GM23338 (cell line): ENCODE results near the gene SGCG. TPM values are rescaled to one million over a fixed set of nuclear protein-coding genes. Genes with fewer than 3 reads are reported as not detected.

Source experiments
- ATAC-seq: fragments of 200-7000 bp; cut with Tn5 transposase; 3 replicates; pipeline ENCODE4 v1.9.1; 2020
- DNase-seq: peaks from one replicate; pipeline ENCODE4 v3.0.0-alpha.2; 2015; ENCODE audit warnings: low spot score
- H2AFZ ChIP-seq: fragments of 200-600 bp; sonication (generic); 2 replicates; pipeline ENCODE4 v1.8.0; 2016; ENCODE audit warnings: antibody characterized with exemption, mild to moderate bottlenecking, moderate library complexity
- H3F3A ChIP-seq: fragments of 200-600 bp; sonication (generic); replicated peaks from 2 replicates; pipeline ENCODE4 v1.8.0; 2017; ENCODE audit warnings: antibody characterized with exemption, mixed run types, low read depth
- H3K27ac ChIP-seq: fragments of 200-600 bp; sonication (generic); 2 replicates; pipeline ENCODE4 v1.6.1; 2016; ENCODE audit warnings: low read depth
- H3K27me3 ChIP-seq: fragments of 200-600 bp; sonication (generic); 2 replicates; pipeline ENCODE4 v1.8.0; 2016; ENCODE audit warnings: mild to moderate bottlenecking, mixed run types, moderate library complexity; ENCODE audit not compliant: insufficient read depth
- H3K36me3 ChIP-seq: fragments of 200-600 bp; sonication (generic); 2 replicates; pipeline ENCODE4 v1.8.0; 2016; ENCODE audit warnings: mild to moderate bottlenecking; ENCODE audit not compliant: insufficient read depth
- H3K4me1 ChIP-seq: fragments of 200-600 bp; sonication (generic); 2 replicates; pipeline ENCODE4 v1.8.0; 2016; ENCODE audit warnings: mild to moderate bottlenecking, moderate library complexity; ENCODE audit not compliant: insufficient read depth
- H3K4me2 ChIP-seq: fragments of 200-600 bp; sonication (generic); 2 replicates; pipeline ENCODE4 v1.7.1; 2017; ENCODE audit warnings: mixed run types
- H3K4me3 ChIP-seq: fragments of 200-600 bp; sonication (generic); 2 replicates; pipeline ENCODE4 v1.6.1; 2016; ENCODE audit warnings: mixed run types
- H3K79me2 ChIP-seq: fragments of 200-600 bp; sonication (generic); replicated peaks from 2 replicates; pipeline ENCODE4 v1.8.0; 2017; ENCODE audit warnings: mild to moderate bottlenecking; ENCODE audit not compliant: insufficient read depth
- H3K9me2 ChIP-seq: fragments of 200-600 bp; sonication (generic); 2 replicates; pipeline ENCODE4 v1.8.0; 2017; ENCODE audit not compliant: insufficient read depth
- H4K20me1 ChIP-seq: fragments of 200-600 bp; sonication (generic); replicated peaks from 2 replicates; pipeline ENCODE4 v1.8.0; 2017; ENCODE audit warnings: mild to moderate bottlenecking; ENCODE audit not compliant: insufficient read depth
- H3K27ac Mint-ChIP-seq: 2 replicates; pipeline ENCODE4 v1.8.0; 2020; ENCODE audit warnings: inconsistent platforms, mild to moderate bottlenecking, moderate library complexity, mixed read lengths
- H3K27me3 Mint-ChIP-seq: 3 replicates; pipeline ENCODE4 v1.8.0; 2022; ENCODE audit warnings: low read depth, mild to moderate bottlenecking, moderate library complexity, mixed read lengths, inconsistent platforms; ENCODE audit not compliant: insufficient read depth, poor library complexity
- H3K36me3 Mint-ChIP-seq: 3 replicates; pipeline ENCODE4 v1.8.0; 2021; ENCODE audit warnings: low read depth, mild to moderate bottlenecking, inconsistent platforms, moderate library complexity, mixed read lengths
- H3K4me1 Mint-ChIP-seq: 3 replicates; pipeline ENCODE4 v1.8.0; 2020; ENCODE audit warnings: mild to moderate bottlenecking, inconsistent platforms, mixed read lengths
- H3K4me3 Mint-ChIP-seq: 3 replicates; pipeline ENCODE4 v1.8.0; 2021; ENCODE audit warnings: moderate library complexity, mild to moderate bottlenecking, inconsistent platforms, mixed read lengths
- H3K9me3 Mint-ChIP-seq: 3 replicates; pipeline ENCODE4 v1.8.0; 2020; ENCODE audit warnings: moderate library complexity, mild to moderate bottlenecking, inconsistent platforms, mixed read lengths
- CREB1 ChIP-seq: fragments of 250-450 bp; sonication (Bioruptor Pico); IDR thresholded peaks from 2 replicates; pipeline ENCODE4 v1.5.0; 2020; ENCODE audit warnings: low read depth, mild to moderate bottlenecking, moderate library complexity
- CTCF ChIP-seq, 2 experiments: fragments of 200-600 bp in 1 of 2; sonication (generic) in 1 of 2; conservative IDR thresholded peaks; 2 replicates each; pipeline versions ENCODE4 v1.5.1 to v1.6.1; 2016 to 2017; ENCODE audit warnings: antibody characterized with exemption in 2 of 2, low read depth in 2 of 2, mild to moderate bottlenecking in 2 of 2, moderate library complexity in 1 of 2
- EZH2phosphoT487 ChIP-seq: fragments of 200-600 bp; sonication (generic); IDR thresholded peaks from one replicate; pipeline ENCODE4 v1.8.1; 2018; ENCODE audit warnings: antibody characterized with exemption; ENCODE audit not compliant: unreplicated experiment
- STAT1 ChIP-seq: IDR thresholded peaks from one replicate; pipeline ENCODE4 v1.6.1; 2016; ENCODE audit warnings: antibody characterized with exemption; ENCODE audit not compliant: unreplicated experiment
- ZNF114 ChIP-seq: fragments of 250-450 bp; sonication (Bioruptor Pico); IDR thresholded peaks from 2 replicates; pipeline ENCODE4 v1.5.0; 2020; ENCODE audit warnings: mild to moderate bottlenecking, moderate library complexity
- ZNF462 ChIP-seq: fragments of 250-450 bp; sonication (Bioruptor Pico); IDR thresholded peaks from 2 replicates; pipeline ENCODE4 v1.5.0; 2020; ENCODE audit warnings: mild to moderate bottlenecking, moderate library complexity
- polyA plus RNA-seq: library from polyadenylated mRNA; unstranded; fragments of >200 nt; fragmentation: Nextera tagmentation; extraction: Ambion mirVana; gene quantifications from 2 replicates; pipeline ENCODE4 v1.2.1, GENCODE V29; 2016
- total RNA-seq: library from RNA; depleted of rRNA; stranded (reverse); fragments of >200 nt; shearing (Covaris generic); gene quantifications from 2 replicates; pipeline ENCODE4 v1.2.3, GENCODE V29; 2014

The SGCG gene
- total and polyA plus RNA-seq, 2 experiments from 2014 or later, result not detected

DNA sequence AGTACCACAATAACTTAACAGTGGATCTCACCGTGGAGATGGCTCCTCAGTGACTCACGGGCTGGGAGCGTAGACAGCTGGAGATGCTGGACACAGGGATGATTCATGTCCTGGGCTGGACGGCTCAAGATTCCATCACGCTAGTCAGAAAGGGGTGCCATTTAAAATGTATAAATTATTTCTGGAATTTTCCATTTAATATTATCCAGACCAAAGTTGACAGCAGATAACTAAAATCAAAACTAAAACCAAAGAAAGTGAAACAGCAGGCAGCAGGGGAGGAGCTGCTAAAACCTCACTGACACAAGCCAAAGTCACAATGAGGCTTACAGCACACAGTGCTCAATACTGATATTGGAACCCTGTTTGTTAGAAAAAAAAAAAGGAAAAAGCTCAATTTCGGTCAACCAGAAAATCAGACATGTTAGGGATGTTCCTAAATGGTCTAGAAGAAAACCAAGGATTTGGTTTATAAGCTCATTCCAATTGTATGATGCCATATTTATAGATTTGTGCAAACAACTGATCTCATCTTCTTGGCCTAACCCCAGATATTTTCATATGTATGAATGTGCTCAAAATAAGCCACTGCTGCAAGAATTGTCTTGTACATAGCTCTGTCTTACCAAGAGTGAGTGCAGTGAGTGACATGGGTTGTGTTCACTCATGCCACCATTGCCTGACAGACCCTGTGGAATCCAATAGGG lies 140.9 kb downstream of the SGCG start:
- no peaks in the 10 kb centered on the region for H3K9me3 Mint-ChIP-seq
- peaks cover 21% of the 10 kb centered on the region for H3K4me1 Mint-ChIP-seq
- Histone ChIP-seq H3K4me3 (no peak overlapping the region), H2AFZ (no peak overlapping the region), H4K20me1 (no peaks in the 10 kb centered on the region), H3K36me3 (no peaks in the 10 kb centered on the region), H3F3A (no peaks in the 10 kb centered on the region), H3K27ac (no peak overlapping the region), H3K27me3 (no peaks in the 10 kb centered on the region), H3K4me1 (peaks cover 10% of the 10 kb centered on the region), H3K4me2 (no peak overlapping the region), H3K9me2 (no peaks in the 10 kb centered on the region), H3K79me2 (no peaks in the 10 kb centered on the region)
- no peak for ATAC-seq
- TF ChIP-seq CTCF (conservative IDR thresholded peaks at IDR 0.05; ENCODE audit: low read depth in 2 of 2) (no peak), EZH2phosphoT487 (no peak), ZNF462 (CRISPR knock-in tag) (no peak), STAT1 (no peak), ZNF114 (no peak), CREB1 (CRISPR knock-in tag) (no peak)
- peaks cover 1% of the 10 kb centered on the region for H3K27me3 Mint-ChIP-seq
- no peak for DNase-seq
- no peak overlapping the region for H3K27ac Mint-ChIP-seq
- no peaks in the 10 kb centered on the region for H3K36me3 Mint-ChIP-seq
- H3K4me3 Mint-ChIP-seq, result no peak overlapping the region
